Colon (tissue), 2 donors: ENCODE results near the gene C6orf15.
"Not testable (repeated sequence)": the region's sequence is repeated elsewhere in the genome, so short reads cannot be mapped to it uniquely, and the experiment has no call there.

Experiments
- FAIRE-seq: peaks from 2 replicates; lab custom pipeline; 2012; peaks lifted over from hg19 to GRCh38; lab: Jason Lieb, UNC
- donor health status: control.
- donor health status: control.

Gene C6orf15

DNA sequence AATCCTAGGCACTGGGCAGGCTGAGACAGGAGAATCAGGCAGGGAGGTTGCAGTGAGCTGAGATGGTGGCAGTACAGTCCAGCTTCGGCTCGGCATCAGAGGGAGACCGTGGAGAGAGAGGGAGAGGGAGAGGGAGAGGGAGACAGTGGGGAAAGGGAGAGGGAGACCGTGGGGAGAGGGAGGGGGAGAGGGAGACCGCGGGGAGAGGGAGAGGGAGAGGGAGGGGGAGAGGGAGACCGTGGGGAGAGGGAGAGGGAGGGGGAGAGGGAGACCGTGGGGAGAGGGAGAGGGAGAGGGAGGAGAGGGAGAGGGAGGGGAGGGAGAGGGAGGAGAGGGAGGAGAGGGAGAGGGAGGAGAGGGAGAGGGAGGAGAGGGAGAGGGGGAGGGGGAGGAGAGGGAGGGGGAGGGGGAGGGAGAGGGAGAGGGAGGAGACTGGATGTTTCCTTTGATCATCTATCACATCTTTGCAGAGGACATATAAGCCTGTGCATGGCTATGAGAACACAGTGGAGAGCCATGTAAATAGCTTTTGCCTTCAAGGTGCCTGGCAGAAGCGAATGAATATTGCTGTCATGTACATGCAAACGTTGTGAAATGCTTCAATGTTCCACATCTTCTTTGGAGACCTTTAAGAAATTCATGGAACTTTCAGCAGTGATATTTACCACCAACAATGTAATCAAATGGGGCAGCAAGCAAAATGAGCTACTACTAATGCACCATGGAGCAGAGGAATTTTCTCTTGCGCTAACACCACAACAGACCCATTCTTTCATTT is 44.3 kb downstream of the C6orf15 start:
- not testable (repeated sequence) for FAIRE-seq

GRCh38 chr6:31067028-31067427 is 45.3 kb downstream of the C6orf15 start:
- FAIRE-seq, result not testable (repeated sequence)

GRCh38 chr6:31065556-31065955 is 46.8 kb downstream of the C6orf15 start:
- no peak for FAIRE-seq

GRCh38 chr6:31063906-31064435 is 48.4 kb downstream of the C6orf15 start:
- FAIRE-seq, result no peak
